ENCODE results near the gene POLR3E.

Gene POLR3E

DNA sequence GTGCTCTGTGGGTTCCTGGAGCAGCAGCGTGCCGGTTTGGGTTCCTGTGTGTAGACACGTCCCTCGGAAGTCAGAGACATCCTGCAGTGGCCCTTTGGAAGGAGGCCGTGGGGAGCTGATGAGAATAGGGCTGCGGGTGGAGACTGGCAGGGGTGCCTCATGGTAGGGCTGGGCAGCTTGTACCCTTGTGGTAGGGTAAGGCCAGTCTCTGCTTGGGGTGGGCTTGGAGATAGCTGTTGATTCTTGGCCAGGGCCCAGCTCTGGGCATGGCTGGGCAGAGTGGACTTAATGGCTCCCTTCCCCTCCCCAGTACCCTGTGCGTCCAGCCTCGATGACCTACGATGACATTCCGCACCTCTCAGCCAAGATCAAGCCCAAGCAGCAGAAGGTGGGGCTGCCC lies 10.6 kb downstream of the POLR3E start:
- no peaks in the 10 kb centered on the region for H3K9me3 ChIP-seq (ENCODE audit: control insufficient read depth, insufficient read depth, low read length)
- H3F3A ChIP-seq (ENCODE audit: control insufficient read depth, insufficient read depth), result no peaks in the 10 kb centered on the region
- H3K4me3 ChIP-seq (ENCODE audit: low read length), result no peak overlapping the region
- peaks cover 82% of the 10 kb centered on the region for H3K36me3 ChIP-seq (ENCODE audit: control insufficient read depth, low read length)
- no peaks in the 10 kb centered on the region; the same call in 1 of the 2 replicates for H4K20me1 ChIP-seq (ENCODE audit: control insufficient read depth, insufficient read depth, low read depth, low read length)
- no peaks in the 10 kb centered on the region for H3K27me3 ChIP-seq (ENCODE audit: control insufficient read depth, low read length)
- H3K79me2 ChIP-seq (ENCODE audit: control insufficient read depth, low read length), result peaks cover 49% of the 10 kb centered on the region
- no peak overlapping the region for H3K27ac ChIP-seq (ENCODE audit: low read depth, low read length)
- no peak overlapping the region for H3K4me2 ChIP-seq (ENCODE audit: low read length)
- H3K9me2 ChIP-seq (replicated peaks; ENCODE audit: control insufficient read depth, low read length), result no peaks in the 10 kb centered on the region
- no peaks in the 10 kb centered on the region for H3K4me1 ChIP-seq (ENCODE audit: control insufficient read depth, low read length)
- TF ChIP-seq CTCF (IDR thresholded peaks at IDR 0.05; ENCODE audit: low read depth, low read length, poor library complexity, severe bottlenecking) (no peak), EZH2phosphoT487 (IDR thresholded peaks at IDR 0.05; ENCODE audit: borderline replicate concordance, low read length) (no peak)

DNA sequence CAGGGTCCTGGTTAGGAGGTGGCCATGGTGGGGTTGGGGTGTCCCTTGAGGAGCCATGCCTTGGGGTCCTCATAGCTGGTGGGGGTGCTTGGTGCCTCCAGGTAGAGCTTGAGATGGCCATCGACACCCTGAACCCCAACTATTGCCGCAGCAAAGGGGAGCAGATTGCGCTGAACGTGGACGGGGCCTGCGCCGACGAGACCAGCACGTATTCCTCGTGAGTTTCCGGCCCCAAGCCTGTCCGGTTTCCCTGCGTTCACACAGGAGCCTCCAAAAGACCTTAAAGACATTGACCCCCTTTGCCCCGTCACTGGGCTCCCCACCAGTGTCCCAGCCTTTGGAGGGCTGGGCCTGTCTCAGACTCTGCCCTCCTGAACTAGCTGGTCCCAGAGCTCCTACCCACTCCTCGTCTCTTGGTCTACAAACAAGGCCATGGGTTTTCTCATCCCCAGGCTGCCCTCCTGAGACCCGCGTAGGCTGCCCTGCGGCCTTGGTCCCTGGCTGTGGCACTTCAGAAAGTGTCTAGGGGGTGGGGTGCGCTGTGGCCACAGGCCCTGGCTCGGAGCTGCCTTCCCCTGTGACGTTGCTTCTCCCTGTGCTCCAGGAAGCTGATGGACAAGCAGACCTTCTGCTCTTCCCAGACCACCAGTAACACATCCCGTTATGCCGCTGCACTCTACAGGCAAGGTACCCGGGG lies 11.8 kb downstream of the POLR3E start:
- H3K36me3 ChIP-seq (ENCODE audit: control insufficient read depth, low read length), result peaks cover 85% of the 10 kb centered on the region
- no peaks in the 10 kb centered on the region; the same call in 1 of the 2 replicates for H4K20me1 ChIP-seq (ENCODE audit: control insufficient read depth, insufficient read depth, low read depth, low read length)

DNA sequence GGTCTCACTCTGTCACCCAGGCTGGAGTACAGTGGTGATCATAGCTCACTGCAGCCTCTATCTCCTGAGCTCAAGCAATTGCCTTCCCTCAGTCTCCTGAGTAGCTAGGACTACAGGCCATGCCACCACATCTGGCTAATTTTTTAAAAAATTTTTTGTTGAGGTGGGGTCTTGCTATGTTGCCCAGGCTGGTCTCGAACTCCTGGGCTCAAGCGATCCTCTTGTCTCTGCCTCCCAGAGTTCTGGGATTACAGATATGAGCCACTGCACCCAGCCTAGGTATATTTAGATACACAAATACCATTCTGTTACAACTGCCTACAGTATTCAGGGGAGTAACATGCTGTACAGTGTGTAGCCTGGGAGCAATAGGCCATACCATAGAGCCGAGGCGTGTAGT lies 14.3 kb downstream of the POLR3E start:
- Histone ChIP-seq H3K9me2 (replicated peaks; ENCODE audit: control insufficient read depth, low read length) (no peaks in the 10 kb centered on the region), H3F3A (ENCODE audit: control insufficient read depth, insufficient read depth) (no peaks in the 10 kb centered on the region), H3K27me3 (ENCODE audit: control insufficient read depth, low read length) (no peaks in the 10 kb centered on the region), H3K36me3 (ENCODE audit: control insufficient read depth, low read length) (peaks cover 81% of the 10 kb centered on the region), H3K4me3 (ENCODE audit: low read length) (no peak overlapping the region), H3K79me2 (ENCODE audit: control insufficient read depth, low read length) (peaks cover 16% of the 10 kb centered on the region), H3K27ac (ENCODE audit: low read depth, low read length) (no peak overlapping the region), H3K9me3 (ENCODE audit: control insufficient read depth, insufficient read depth, low read length) (no peaks in the 10 kb centered on the region), H4K20me1 (ENCODE audit: control insufficient read depth, insufficient read depth, low read depth, low read length) (no peaks in the 10 kb centered on the region; the same call in 1 of the 2 replicates), H3K4me2 (ENCODE audit: low read length) (no peak overlapping the region), H3K4me1 (ENCODE audit: control insufficient read depth, low read length) (no peaks in the 10 kb centered on the region)
- TF ChIP-seq CTCF (IDR thresholded peaks at IDR 0.05; ENCODE audit: low read depth, low read length, poor library complexity, severe bottlenecking) (no peak), EZH2phosphoT487 (IDR thresholded peaks at IDR 0.05; ENCODE audit: borderline replicate concordance, low read length) (no peak)

More for the DNA sequence above, 11.8 kb downstream of the POLR3E start:
- Histone ChIP-seq H3K9me3 (ENCODE audit: control insufficient read depth, insufficient read depth, low read length) (no peaks in the 10 kb centered on the region), H3K9me2 (replicated peaks; ENCODE audit: control insufficient read depth, low read length) (no peaks in the 10 kb centered on the region), H3F3A (ENCODE audit: control insufficient read depth, insufficient read depth) (no peaks in the 10 kb centered on the region), H3K79me2 (ENCODE audit: control insufficient read depth, low read length) (peaks cover 39% of the 10 kb centered on the region), H3K27ac (ENCODE audit: low read depth, low read length) (no peak overlapping the region), H3K4me2 (ENCODE audit: low read length) (no peak overlapping the region), H3K4me1 (ENCODE audit: control insufficient read depth, low read length) (no peaks in the 10 kb centered on the region), H3K4me3 (ENCODE audit: low read length) (no peak overlapping the region), H3K27me3 (ENCODE audit: control insufficient read depth, low read length) (no peaks in the 10 kb centered on the region)
- no peak for TF ChIP-seq CTCF (IDR thresholded peaks at IDR 0.05; ENCODE audit: low read depth, low read length, poor library complexity, severe bottlenecking)
- TF ChIP-seq EZH2phosphoT487 (IDR thresholded peaks at IDR 0.05; ENCODE audit: borderline replicate concordance, low read length), result no peak

All from DOHH2 (cell line).